ENCODE measurements around the gene SLC27A2. TPM values are rescaled to one million over a fixed set of nuclear protein-coding genes. Genes with fewer than 3 reads are reported as not detected.

The SLC27A2 gene
- total RNA-seq, 2 experiments from 2014 or later = not detected

DNA sequence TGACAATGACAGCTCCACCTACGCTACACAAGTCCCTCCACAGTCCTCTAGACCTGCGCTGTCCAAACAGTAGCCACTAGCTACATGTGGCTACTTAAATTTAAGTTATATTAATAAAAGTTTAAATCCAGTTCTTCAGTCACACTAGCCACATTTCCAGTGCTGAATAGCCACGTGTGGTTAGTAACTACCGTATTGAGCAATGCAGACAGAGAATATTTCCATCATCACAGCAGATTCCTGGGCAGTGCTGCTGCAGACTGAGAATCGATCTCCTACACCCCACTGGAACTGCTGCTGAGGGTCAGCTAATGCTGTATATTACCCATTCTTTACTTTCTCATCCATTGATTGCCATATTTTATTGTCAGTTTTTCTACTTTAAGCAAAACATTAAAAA is 42.6 kb downstream of the SLC27A2 start:
- no peak for TF ChIP-seq EZH2phosphoT487 (IDR thresholded peaks at IDR 0.05; ENCODE audit: borderline replicate concordance, low read depth, low read length)
- TF ChIP-seq, protein P1, sequence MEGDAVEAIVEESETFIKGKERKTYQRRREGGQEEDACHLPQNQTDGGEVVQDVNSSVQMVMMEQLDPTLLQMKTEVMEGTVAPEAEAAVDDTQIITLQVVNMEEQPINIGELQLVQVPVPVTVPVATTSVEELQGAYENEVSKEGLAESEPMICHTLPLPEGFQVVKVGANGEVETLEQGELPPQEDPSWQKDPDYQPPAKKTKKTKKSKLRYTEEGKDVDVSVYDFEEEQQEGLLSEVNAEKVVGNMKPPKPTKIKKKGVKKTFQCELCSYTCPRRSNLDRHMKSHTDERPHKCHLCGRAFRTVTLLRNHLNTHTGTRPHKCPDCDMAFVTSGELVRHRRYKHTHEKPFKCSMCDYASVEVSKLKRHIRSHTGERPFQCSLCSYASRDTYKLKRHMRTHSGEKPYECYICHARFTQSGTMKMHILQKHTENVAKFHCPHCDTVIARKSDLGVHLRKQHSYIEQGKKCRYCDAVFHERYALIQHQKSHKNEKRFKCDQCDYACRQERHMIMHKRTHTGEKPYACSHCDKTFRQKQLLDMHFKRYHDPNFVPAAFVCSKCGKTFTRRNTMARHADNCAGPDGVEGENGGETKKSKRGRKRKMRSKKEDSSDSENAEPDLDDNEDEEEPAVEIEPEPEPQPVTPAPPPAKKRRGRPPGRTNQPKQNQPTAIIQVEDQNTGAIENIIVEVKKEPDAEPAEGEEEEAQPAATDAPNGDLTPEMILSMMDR (conservative IDR thresholded peaks at IDR 0.05; ENCODE audit: low read length) = no peak
- CTCF ChIA-PET (ENCODE audit: unreplicated experiment) = no interaction called here
- Histone ChIP-seq H3K9me3 (ENCODE audit: low read length) (no peaks in the 10 kb centered on the region), H3K4me3 (ENCODE audit: low read depth, low read length, poor library complexity, severe bottlenecking) (no peak overlapping the region), H3K4me1 (ENCODE audit: insufficient read depth, low read length, poor library complexity, severe bottlenecking) (no peaks in the 10 kb centered on the region), H3K27ac (ENCODE audit: low read depth, low read length, poor library complexity, severe bottlenecking) (no peak overlapping the region), H3K79me2 (ENCODE audit: insufficient read depth, low read depth, low read length) (no peaks in the 10 kb centered on the region), H2AFZ (ENCODE audit: low read length) (no peak overlapping the region), H4K20me1 (ENCODE audit: insufficient read depth, low read length) (no peaks in the 10 kb centered on the region), H3K4me2 (ENCODE audit: low read length) (no peak overlapping the region), H3K36me3 (ENCODE audit: insufficient read depth, low read length) (no peaks in the 10 kb centered on the region), H3K9me2 (ENCODE audit: insufficient read depth, low read length) (no peaks in the 10 kb centered on the region)
- POLR2A ChIA-PET = interaction anchor here (0.7 kb wide), 1 partner anchor 15 kb away, joined by 3 read pairs; no protein-coding TSS in a partner anchor
- no peak for DNase-seq (ENCODE audit: low spot score)
- no TSS peak for BruUV-seq (replicated peaks)
- intact Hi-C loops (cut with micrococcal nuclease; ENCODE audit: unreplicated experiment) = no loop called here

DNA sequence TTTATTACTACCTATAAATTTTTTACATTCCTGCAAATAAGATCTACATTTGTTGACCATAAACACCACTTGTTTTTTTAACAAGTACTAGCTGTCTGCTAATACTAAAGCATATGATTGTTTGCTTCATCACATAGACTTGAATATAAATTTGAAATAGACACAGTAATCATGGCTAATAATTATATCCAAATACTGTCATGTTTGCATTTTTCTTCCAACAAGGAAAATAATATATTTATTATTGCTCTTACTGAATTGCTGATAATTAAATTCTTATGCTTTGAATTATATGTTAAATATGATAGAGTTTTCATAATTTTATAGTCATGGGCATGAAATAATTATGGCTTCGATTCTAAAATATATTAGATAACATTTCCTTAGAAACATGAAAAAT is 43.1 kb downstream of the SLC27A2 start:
- intact Hi-C loops (cut with micrococcal nuclease; ENCODE audit: unreplicated experiment) = no loop called here
- ChIA-PET CTCF (ENCODE audit: unreplicated experiment) (no interaction called here), POLR2A (interaction anchor here (0.7 kb wide), 1 partner anchor 16 kb away, joined by 3 read pairs; no protein-coding TSS in a partner anchor)
- H4K20me1 ChIP-seq (ENCODE audit: insufficient read depth, low read length) = no peaks in the 10 kb centered on the region
- H2AFZ ChIP-seq (ENCODE audit: low read length) = no peak overlapping the region
- no peaks in the 10 kb centered on the region for H3K79me2 ChIP-seq (ENCODE audit: insufficient read depth, low read depth, low read length)
- DNase-seq (ENCODE audit: low spot score) = no peak
- TF ChIP-seq, protein P1 (conservative IDR thresholded peaks at IDR 0.05; ENCODE audit: low read length) = no peak
- no peak for TF ChIP-seq EZH2phosphoT487 (IDR thresholded peaks at IDR 0.05; ENCODE audit: borderline replicate concordance, low read depth, low read length)
- H3K4me1 ChIP-seq (ENCODE audit: insufficient read depth, low read length, poor library complexity, severe bottlenecking) = no peaks in the 10 kb centered on the region
- no peaks in the 10 kb centered on the region for H3K9me2 ChIP-seq (ENCODE audit: insufficient read depth, low read length)
- H3K9me3 ChIP-seq (ENCODE audit: low read length) = no peaks in the 10 kb centered on the region
- H3K27ac ChIP-seq (ENCODE audit: low read depth, low read length, poor library complexity, severe bottlenecking) = no peak overlapping the region
- no peaks in the 10 kb centered on the region for H3K36me3 ChIP-seq (ENCODE audit: insufficient read depth, low read length)
- no peak overlapping the region for H3K4me2 ChIP-seq (ENCODE audit: low read length)
- BruUV-seq (replicated peaks) = no TSS peak
- no peak overlapping the region for H3K4me3 ChIP-seq (ENCODE audit: low read depth, low read length, poor library complexity, severe bottlenecking)

DNA sequence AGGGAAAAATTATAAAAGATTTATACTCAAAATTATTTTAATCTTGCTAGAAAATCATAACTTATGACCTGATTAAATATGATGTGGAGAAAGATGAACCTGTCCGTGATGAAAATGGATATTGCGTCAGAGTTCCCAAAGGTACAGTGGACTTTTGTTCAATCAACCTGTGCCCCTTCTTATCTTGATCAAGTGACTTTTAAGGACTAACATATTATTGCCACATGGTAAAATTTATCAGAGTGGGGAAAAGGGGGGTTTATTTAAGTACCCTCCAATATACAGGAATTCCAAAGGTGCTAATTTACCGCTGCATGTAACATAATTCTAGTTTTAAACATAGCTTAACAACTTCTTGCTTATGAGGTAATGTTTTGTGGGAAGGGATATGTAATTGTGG is 43.9 kb downstream of the SLC27A2 start:
- CTCF ChIA-PET (ENCODE audit: unreplicated experiment) = no interaction called here
- no peak overlapping the region for H3K27ac ChIP-seq (ENCODE audit: low read depth, low read length, poor library complexity, severe bottlenecking)
- no peak overlapping the region for H3K4me3 ChIP-seq (ENCODE audit: low read depth, low read length, poor library complexity, severe bottlenecking)
- no peaks in the 10 kb centered on the region for H3K4me1 ChIP-seq (ENCODE audit: insufficient read depth, low read length, poor library complexity, severe bottlenecking)
- POLR2A ChIA-PET = interaction anchor here (0.5 to 0.7 kb wide), 2 partner anchors 9 to 13 kb away, joined by 3 to 4 read pairs; no protein-coding TSS in a partner anchor
- intact Hi-C loops (cut with micrococcal nuclease; ENCODE audit: unreplicated experiment) = no loop called here
- no peaks in the 10 kb centered on the region for H3K9me2 ChIP-seq (ENCODE audit: insufficient read depth, low read length)
- no peaks in the 10 kb centered on the region for H3K36me3 ChIP-seq (ENCODE audit: insufficient read depth, low read length)
- H3K4me2 ChIP-seq (ENCODE audit: low read length) = no peak overlapping the region
- no peak for TF ChIP-seq EZH2phosphoT487 (IDR thresholded peaks at IDR 0.05; ENCODE audit: borderline replicate concordance, low read depth, low read length)
- TF ChIP-seq, protein P1 (conservative IDR thresholded peaks at IDR 0.05; ENCODE audit: low read length) = no peak
- H2AFZ ChIP-seq (ENCODE audit: low read length) = no peak overlapping the region
- DNase-seq (ENCODE audit: low spot score) = no peak
- no peaks in the 10 kb centered on the region for H3K9me3 ChIP-seq (ENCODE audit: low read length)
- no peaks in the 10 kb centered on the region for H4K20me1 ChIP-seq (ENCODE audit: insufficient read depth, low read length)
- no TSS peak for BruUV-seq (replicated peaks)
- no peaks in the 10 kb centered on the region for H3K79me2 ChIP-seq (ENCODE audit: insufficient read depth, low read depth, low read length)
